NT2/D1 (cell line): ENCODE measurements around the gene WNT3A.

Source experiments
- YY1 ChIP-seq: IDR thresholded peaks from 2 replicates; pipeline ENCODE4 v1.6.1; 2011; ENCODE audit not compliant: insufficient read length, insufficient read depth
- ZNF274 ChIP-seq: IDR thresholded peaks from 2 replicates; pipeline ENCODE4 v1.6.1; 2011; ENCODE audit warnings: mild to moderate bottlenecking, low read depth, low read length

DNA sequence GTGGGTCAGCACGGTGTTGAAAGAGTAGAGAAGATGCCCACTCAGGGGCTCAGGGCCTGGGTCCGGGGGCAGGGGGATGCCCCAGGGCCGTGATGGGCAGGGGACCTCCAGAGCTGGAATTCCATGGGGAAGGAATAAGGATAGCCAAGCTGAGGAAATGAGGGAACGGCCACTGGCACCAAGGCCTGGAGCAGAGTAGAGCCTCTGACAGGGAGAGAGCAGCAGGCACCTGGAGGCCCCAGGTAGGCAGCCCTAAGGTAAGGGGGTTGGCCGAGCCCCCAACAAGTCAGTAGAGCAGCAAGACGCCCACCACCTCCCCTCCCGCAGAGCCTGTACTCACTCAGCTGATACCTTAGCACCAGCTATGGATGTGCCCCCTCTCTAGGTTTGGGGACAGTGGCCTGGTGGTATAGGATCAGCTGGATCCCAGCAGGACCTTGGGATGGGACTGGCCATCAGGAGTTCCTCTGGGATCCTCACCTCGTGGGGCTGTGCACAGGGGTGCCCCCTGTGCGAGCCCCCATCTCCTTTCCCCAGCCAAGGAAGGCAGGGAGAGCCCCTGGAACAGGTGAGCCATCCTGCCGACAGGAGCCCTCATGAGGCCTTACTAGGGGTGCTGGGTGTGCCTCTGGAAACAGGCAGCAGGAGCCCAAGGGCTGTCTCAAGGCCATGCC is 54.8 kb downstream of the WNT3A start:
- no peak for TF ChIP-seq ZNF274
- no peak for TF ChIP-seq YY1
